IMR-90 (cell line): ENCODE measurements around the gene VDAC2. TPM values are rescaled to one million over a fixed set of nuclear protein-coding genes. Genes with fewer than 3 reads are reported as not detected.

Source experiments
- ATAC-seq: fragments of 200-7000 bp; cut with Tn5 transposase; 2 replicates; pipeline ENCODE4 v1.9.1; 2020; ENCODE audit warnings: low read depth, mild to moderate bottlenecking, moderate library complexity
- BruUV-seq: library from RNA; stranded (reverse); fragments of 400-500 nt; replicated peaks from 2 replicates; lab custom pipeline; 2021; lab: Mats Ljungman, UMichigan
- CTCF ChIA-PET: fragments of 300-600 bp; formaldehyde crosslinking; extraction: SDS; loops from one replicate; lab custom pipeline; 2021; ENCODE audit warnings: antibody characterized with exemption; lab: Yijun Ruan, JAX
- POLR2A ChIA-PET: fragments of 300-600 bp; sonication (Branson Sonifier 250); formaldehyde crosslinking; loops from one replicate; lab custom pipeline; 2022; ENCODE audit warnings: antibody characterized with exemption; ENCODE audit not compliant: unreplicated experiment; lab: Charles Lee
- DNase-seq: peaks from one replicate; pipeline ENCODE4 v3.0.0; 2013
- H2AFZ ChIP-seq: replicated peaks from 2 replicates; pipeline ENCODE3; 2013; ENCODE audit warnings: low read length, mild to moderate bottlenecking; ENCODE audit not compliant: poor library complexity
- H2AK5ac ChIP-seq: 2 replicates; pipeline ENCODE4 v1.6.1; 2013; ENCODE audit warnings: low read depth, low read length, inconsistent platforms
- H2AK9ac ChIP-seq: replicated peaks from 2 replicates; pipeline ENCODE3; 2013; ENCODE audit warnings: mild to moderate bottlenecking, low read depth, low read length, moderate library complexity; ENCODE audit not compliant: poor library complexity
- H2BK120ac ChIP-seq: 2 replicates; pipeline ENCODE4 v1.6.1; 2013; ENCODE audit warnings: low read depth, low read length, inconsistent platforms
- H2BK15ac ChIP-seq: 3 replicates; pipeline ENCODE4 v1.6.1; 2013; ENCODE audit warnings: low read depth, low read length, inconsistent platforms
- H2BK20ac ChIP-seq: 2 replicates; pipeline ENCODE4 v1.6.1; 2013; ENCODE audit warnings: low read depth, mild to moderate bottlenecking, inconsistent platforms, low read length, moderate library complexity
- H2BK5ac ChIP-seq: 2 replicates; pipeline ENCODE4 v1.6.1; 2013; ENCODE audit warnings: mild to moderate bottlenecking, low read depth, low read length, inconsistent platforms; ENCODE audit not compliant: poor library complexity, severe bottlenecking
- H3K14ac ChIP-seq: replicated peaks from 2 replicates; pipeline ENCODE4 v1.6.1; 2013; ENCODE audit warnings: low read depth, low read length, inconsistent platforms
- H3K18ac ChIP-seq: 2 replicates; pipeline ENCODE4 v1.6.1; 2013; ENCODE audit warnings: low read depth, low read length, control low read depth
- H3K23ac ChIP-seq: 2 replicates; pipeline ENCODE4 v1.6.1; 2013; ENCODE audit warnings: low read depth, low read length, inconsistent platforms
- H3K27ac ChIP-seq: 2 replicates; pipeline ENCODE4 v1.5.1; 2013; ENCODE audit warnings: mild to moderate bottlenecking, control low read depth, low read length; ENCODE audit not compliant: insufficient read depth
- H3K27me3 ChIP-seq: 2 replicates; pipeline ENCODE4 v1.6.1; 2013; ENCODE audit warnings: low read length; ENCODE audit not compliant: control insufficient read depth, insufficient read depth
- H3K36me3 ChIP-seq: 2 replicates; pipeline ENCODE4 v1.6.1; 2013; ENCODE audit warnings: low read length, mixed read lengths; ENCODE audit not compliant: control insufficient read depth, insufficient read depth
- H3K4ac ChIP-seq: 2 replicates; pipeline ENCODE4 v1.6.1; 2013; ENCODE audit warnings: low read depth, low read length, inconsistent platforms
- H3K4me1 ChIP-seq: 2 replicates; pipeline ENCODE4 v1.6.1; 2013; ENCODE audit warnings: low read length, mixed read lengths; ENCODE audit not compliant: control insufficient read depth, insufficient read depth
- H3K4me2 ChIP-seq: 2 replicates; pipeline ENCODE4 v1.6.1; 2013; ENCODE audit warnings: low read depth, mild to moderate bottlenecking, control low read depth, low read length, moderate library complexity
- H3K4me3 ChIP-seq: 2 replicates; pipeline ENCODE4 v1.5.1; 2013; ENCODE audit warnings: low read depth, mild to moderate bottlenecking, control low read depth, low read length, moderate library complexity; ENCODE audit not compliant: insufficient read depth
- H3K56ac ChIP-seq: 2 replicates; pipeline ENCODE4 v1.6.1; 2013; ENCODE audit warnings: low read length, inconsistent platforms; ENCODE audit not compliant: insufficient read depth; ENCODE audit errors: extremely low read depth
- H3K79me1 ChIP-seq, 2 experiments: 2 replicates each; pipeline ENCODE4 v1.6.1; 2013; ENCODE audit warnings: low read length in 2 of 2, inconsistent platforms in 1 of 2, low read depth in 1 of 2
- H3K9ac ChIP-seq: 2 replicates; pipeline ENCODE4 v1.6.1; 2013; ENCODE audit warnings: low read depth, low read length, control low read depth
- H3K9me1 ChIP-seq: 2 replicates; pipeline ENCODE4 v1.6.1; 2013; ENCODE audit warnings: low read length, inconsistent platforms; ENCODE audit not compliant: insufficient read depth
- H3K9me3 ChIP-seq: 2 replicates; pipeline ENCODE4 v1.6.1; 2013; ENCODE audit warnings: low read length; ENCODE audit not compliant: control insufficient read depth, insufficient read depth
- H4K20me1 ChIP-seq: 2 replicates; pipeline ENCODE4 v1.6.1; 2013; ENCODE audit warnings: low read length, inconsistent platforms; ENCODE audit not compliant: insufficient read depth
- H4K5ac ChIP-seq: 2 replicates; pipeline ENCODE4 v1.6.1; 2013; ENCODE audit warnings: mild to moderate bottlenecking, low read depth, low read length, control low read depth
- H4K8ac ChIP-seq, 2 experiments: 2 replicates each; pipeline ENCODE4 v1.6.1; 2013; ENCODE audit warnings: low read depth in 2 of 2, low read length in 2 of 2, control low read depth in 1 of 2, inconsistent platforms in 1 of 2
- H4K91ac ChIP-seq: 2 replicates; pipeline ENCODE4 v1.6.1; 2013; ENCODE audit warnings: low read depth, low read length, inconsistent platforms; ENCODE audit not compliant: insufficient read depth
- ELK1 ChIP-seq: fragments of 150-350 bp; IDR thresholded peaks from 2 replicates; pipeline ENCODE4 v1.6.1; 2016; ENCODE audit warnings: low read depth, mild to moderate bottlenecking, low read length, moderate library complexity, borderline replicate concordance
- RAD21 ChIP-seq: IDR thresholded peaks from 2 replicates; pipeline ENCODE4 v1.6.1; 2012; ENCODE audit warnings: low read length, improper control_type of control experiment
- RFX5 ChIP-seq: IDR thresholded peaks from 2 replicates; pipeline ENCODE4 v1.8.0; 2012; ENCODE audit warnings: low read depth, mild to moderate bottlenecking, low read length, moderate library complexity
- USF2 ChIP-seq: fragments of 150-350 bp; IDR thresholded peaks from 2 replicates; pipeline ENCODE4 v1.6.1; 2017; ENCODE audit warnings: mild to moderate bottlenecking, antibody characterized with exemption, low read length, low read depth
- WGBS, 2 experiments: methylation state at CpG; one replicate each; pipeline versions ENCODE4 v1.1.5 to v1.1.7; 2013; ENCODE audit warnings: missing lambda C conversion rate in 2 of 2; ENCODE audit not compliant: insufficient read length in 1 of 2; ENCODE audit errors: extremely low coverage in 2 of 2; 5-methylcytosine and 5-hydroxymethylcytosine counted together
- dilution Hi-C: fragments of 300-500 bp; cut with HindIII; formaldehyde crosslinking; loops from one replicate; pipeline ENCODE4 v1.14.3; 2018; ENCODE audit warnings: low sequenced_read_pairs; ENCODE audit not compliant: unreplicated experiment
- in situ Hi-C: fragments of 300-500 bp; cut with MboI; formaldehyde crosslinking; loops from 3 replicates; pipeline ENCODE4 v1.14.3; 2019; ENCODE audit warnings: low sequenced_read_pairs, inconsistent platforms, mixed read lengths
- intact Hi-C: fragments of 100-400 bp; cut with micrococcal nuclease; formaldehyde crosslinking; loops from 2 replicates; pipeline ENCODE4 v1.10.0; 2022
- polyA plus RNA-seq, 3 experiments: library from polyadenylated mRNA; depleted of rRNA; stranded (reverse); fragments of >200 nt; gene quantifications; 2 replicates each; pipeline ENCODE4 v1.2.3, GENCODE V29; 2012; ENCODE audit warnings: low replicate concordance in 1 of 3
- total RNA-seq: library from RNA; depleted of rRNA; stranded (reverse); fragments of >200 nt; gene quantifications from 2 replicates; pipeline ENCODE4 v1.2.3, GENCODE V29; 2012

The VDAC2 gene
- total and polyA plus RNA-seq, 2 of the 4 experiments (the other 2 are of a cell fraction), result 122 to 139 TPM

- intact Hi-C loops (no loop called here), in situ Hi-C loops (no loop called here), dilution Hi-C loops (no loop called here)
- Histone ChIP-seq H3K9ac (no peak overlapping the region), H3K23ac (no peak overlapping the region), H3K4ac (no peak overlapping the region), H2BK5ac (no peak overlapping the region), H4K5ac (no peak overlapping the region), H2BK20ac (no peak overlapping the region), H2BK15ac (no peak overlapping the region), H3K36me3 (peaks cover 18% of the 10 kb centered on the region), H3K27me3 (no peaks in the 10 kb centered on the region), H3K18ac (no peak overlapping the region), H2AK5ac (no peak overlapping the region), H4K8ac (no peak overlapping the region), H2AFZ (no peak overlapping the region), H3K27ac (no peak overlapping the region), H3K4me3 (no peak overlapping the region), H3K14ac (no peak overlapping the region), H3K56ac (no peak overlapping the region), H4K20me1 (no peaks in the 10 kb centered on the region), H2AK9ac (no peak overlapping the region), H3K79me1 (peaks cover 12 to 39% of the 10 kb centered on the region in 2 experiments), H2BK120ac (no peak overlapping the region), H3K4me2 (no peak overlapping the region), H4K91ac (no peak overlapping the region), H3K9me1 (peaks cover 5% of the 10 kb centered on the region; the same call in 1 of the 2 replicates), H3K4me1 (peaks cover 2% of the 10 kb centered on the region; the same call in 1 of the 2 replicates), H3K9me3 (no peaks in the 10 kb centered on the region)
- ChIA-PET POLR2A (no interaction called here), CTCF (no interaction called here)
- no TSS peak for BruUV-seq
- TF ChIP-seq RAD21, result no peak
- TF ChIP-seq USF2, result no peak
- TF ChIP-seq ELK1, result no peak
- no peak for TF ChIP-seq RFX5
- no CpG with 5 or more reads among the region's 1 CpG for WGBS, 2 experiments
- ATAC-seq (no peak), DNase-seq (no peak)
These were observed 40.4 kb upstream of the VDAC2 start for GRCh38 chr10:75170215-75170614.
